ENCODE results near the gene CD96.
"Not testable (repeated sequence)": the region's sequence is repeated elsewhere in the genome, so short reads cannot be mapped to it uniquely, and the experiment has no call there.

Gene CD96

GRCh38 chr3:111618945-111619344 lies 76.9 kb downstream of the CD96 start:
- no peak for FAIRE-seq
- no peak for DNase-seq (ENCODE audit: low spot score)

- DNase-seq (ENCODE audit: low spot score) (no peak), FAIRE-seq (no peak)
Observed at GRCh38 chr3:111619833-111620232, 77.8 kb downstream of the CD96 start.

GRCh38 chr3:111621535-111621934 lies 79.5 kb downstream of the CD96 start:
- DNase-seq (ENCODE audit: low spot score) = peak; percentile 24
- no peak for FAIRE-seq

- no peak for DNase-seq (ENCODE audit: low spot score)
- no peak for FAIRE-seq
Observed at GRCh38 chr3:111627092-111627491, 85.1 kb downstream of the CD96 start.

GRCh38 chr3:111629018-111629417 lies 87.0 kb downstream of the CD96 start:
- not testable (repeated sequence) for FAIRE-seq; DNase-seq (ENCODE audit: low spot score)

- not testable (repeated sequence) for FAIRE-seq; DNase-seq (ENCODE audit: low spot score)
Observed at GRCh38 chr3:111630638-111631037, 88.6 kb downstream of the CD96 start.

- FAIRE-seq (no peak), DNase-seq (ENCODE audit: low spot score) (no peak)
Observed at GRCh38 chr3:111635403-111635802, 93.4 kb downstream of the CD96 start.

GRCh38 chr3:111636366-111636885 lies 94.4 kb downstream of the CD96 start:
- DNase-seq (ENCODE audit: low spot score) = no peak
- FAIRE-seq = no peak

GRCh38 chr3:111639316-111639715 lies 97.3 kb downstream of the CD96 start:
- no peak for FAIRE-seq
- no peak for DNase-seq (ENCODE audit: low spot score)

- DNase-seq (ENCODE audit: low spot score) = no peak
Observed at GRCh38 chr3:111648991-111649579, 107.1 kb downstream of the CD96 start.

GRCh38 chr3:111650378-111651275 lies 108.6 kb downstream of the CD96 start:
- DNase-seq (ENCODE audit: low spot score) (no peak), FAIRE-seq (no peak)

More at GRCh38 chr3:111648991-111649579, 107.1 kb downstream of the CD96 start:
- no peak for FAIRE-seq

GRCh38 chr3:111652492-111653180 lies 110.6 kb downstream of the CD96 start:
- DNase-seq (ENCODE audit: low spot score) (no peak), FAIRE-seq (no peak)

- DNase-seq (ENCODE audit: low spot score) (no peak), FAIRE-seq (no peak)
Observed at GRCh38 chr3:111653766-111654165, 111.8 kb downstream of the CD96 start.

GRCh38 chr3:111662012-111662411 lies 120.0 kb downstream of the CD96 start:
- FAIRE-seq (no peak), DNase-seq (ENCODE audit: low spot score) (no peak)

GRCh38 chr3:111662907-111663306 lies 120.9 kb downstream of the CD96 start:
- DNase-seq (ENCODE audit: low spot score) (no peak), FAIRE-seq (no peak)

- FAIRE-seq = no peak
- peak; percentile 17 for DNase-seq (ENCODE audit: low spot score)
Observed at GRCh38 chr3:111666041-111666735, 124.2 kb downstream of the CD96 start.

- FAIRE-seq (no peak), DNase-seq (ENCODE audit: low spot score) (no peak)
Observed at GRCh38 chr3:111667170-111667569, 125.2 kb downstream of the CD96 start.

- no peak for FAIRE-seq
- DNase-seq (ENCODE audit: low spot score) = peak; percentile 16
Observed at GRCh38 chr3:111667621-111668239, 125.7 kb downstream of the CD96 start.

- no peak for FAIRE-seq
- no peak for DNase-seq (ENCODE audit: low spot score)
Observed at GRCh38 chr3:111668326-111668725, 126.3 kb downstream of the CD96 start.

- DNase-seq (ENCODE audit: low spot score) (peak; percentile 79), FAIRE-seq (peak; percentile 77)
Observed at GRCh38 chr3:111668888-111669488, 127.0 kb downstream of the CD96 start.

Data from RCC 7860 (cell line).